ENCODE data around the gene SMARCC2.
A peak's percentile ranks its signal among the peaks of the same experiment; 100 is the strongest.

The SMARCC2 gene

DNA sequence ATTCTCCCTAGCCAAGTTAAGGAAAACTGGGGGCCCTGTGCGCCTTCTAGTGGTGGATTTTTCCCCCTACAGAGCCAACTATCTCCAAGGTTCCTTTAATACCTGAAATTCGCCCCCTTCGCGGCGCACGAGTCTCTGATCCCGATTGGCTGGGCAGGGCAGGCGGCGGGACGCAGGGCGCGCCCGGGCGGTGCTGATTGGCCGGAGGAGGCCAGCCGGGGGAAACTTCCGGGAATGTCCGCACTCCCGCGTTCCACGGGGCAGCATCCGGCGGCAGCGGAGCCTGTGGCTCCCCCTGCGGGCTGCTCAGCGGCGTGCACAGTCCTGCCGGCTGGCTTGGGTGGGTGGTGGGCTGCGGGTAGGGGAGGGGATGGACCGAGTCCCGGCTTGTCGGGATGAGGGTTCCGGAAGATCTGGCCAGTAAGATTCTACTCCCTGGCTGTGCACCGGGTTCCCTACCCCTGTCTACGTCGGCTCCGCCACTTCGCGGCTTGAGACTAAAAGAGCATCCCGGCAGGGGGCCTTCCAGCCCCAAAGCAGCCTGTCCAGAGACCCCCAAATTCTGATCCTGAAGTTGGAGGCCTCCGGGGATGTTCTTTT is 34.9 kb upstream of the SMARCC2 start, which contains the start of gene NABP2:
NABP2 (plus strand) TSS at position 241 of the 600 bp plus-strand sequence. CDS start 515 bp downstream, outside the sequence.
- H3K27ac ChIP-seq (ENCODE audit: low read length): peak within 1 kb of the TSS; percentile 80

GRCh38 chr12:56223571-56224101 is 34.4 kb upstream of the SMARCC2 start:
- Histone ChIP-seq H3K27ac (ENCODE audit: low read length) (peak overlapping the region; percentile 79), H3K4me3 (ENCODE audit: low read depth in 1 of 2, low read length in 2 of 2) (peak overlapping the region; percentile 59 to 81), H3K9me3 (ENCODE audit: control insufficient read depth in 1 of 2, low read length in 2 of 2) (no peaks in the 10 kb centered on the region), H3K36me3 (ENCODE audit: control insufficient read depth in 1 of 2, insufficient read depth in 2 of 2, low read length in 2 of 2) (peaks cover 4 to 14% of the 10 kb centered on the region in 2 donors), H3K27me3 (ENCODE audit: low read depth, low read length) (no peaks in the 10 kb centered on the region), H3K4me1 (ENCODE audit: control insufficient read depth in 1 of 2, insufficient read depth in 2 of 2, low read length in 2 of 2) (peaks cover 4 to 33% of the 10 kb centered on the region in 2 donors)

More for the DNA sequence above, 34.9 kb upstream of the SMARCC2 start, which contains the start of gene NABP2:
- Histone ChIP-seq H3K9me3 (ENCODE audit: control insufficient read depth in 1 of 2, low read length in 2 of 2) (no peaks in the 10 kb centered on the region), H3K4me1 (ENCODE audit: control insufficient read depth in 1 of 2, insufficient read depth in 2 of 2, low read length in 2 of 2) (peaks cover 4 to 33% of the 10 kb centered on the region in 2 donors), H3K4me3 (ENCODE audit: low read depth in 1 of 2, low read length in 2 of 2) (peak within 1 kb of the TSS; percentile 81 to 84), H3K27me3 (ENCODE audit: low read depth, low read length) (no peaks in the 10 kb centered on the region), H3K36me3 (ENCODE audit: control insufficient read depth in 1 of 2, insufficient read depth in 2 of 2, low read length in 2 of 2) (peaks cover 4 to 17% of the 10 kb centered on the region in 2 donors)

DNA sequence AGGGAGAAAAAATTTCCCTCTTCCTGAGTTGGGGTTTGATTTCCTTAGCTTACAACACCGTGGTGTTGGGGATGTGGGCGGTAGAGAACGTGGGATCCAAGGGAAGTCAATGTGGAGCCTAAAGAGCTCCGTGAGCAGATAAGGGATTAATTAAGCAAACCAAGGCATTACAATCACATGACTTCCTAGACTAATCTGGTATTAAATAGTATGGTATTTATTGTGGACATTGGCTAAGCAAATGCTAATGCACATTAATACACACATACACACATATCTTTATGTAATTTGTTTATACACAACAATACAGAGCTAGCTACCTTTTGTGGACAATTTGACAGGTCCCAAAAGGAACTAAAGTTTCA is 33.2 kb upstream of the SMARCC2 start:
- Histone ChIP-seq H3K36me3 (ENCODE audit: control insufficient read depth in 1 of 2, insufficient read depth in 2 of 2, low read length in 2 of 2) (peaks cover 4 to 14% of the 10 kb centered on the region in 2 donors), H3K27me3 (ENCODE audit: low read depth, low read length) (no peaks in the 10 kb centered on the region), H3K4me3 (ENCODE audit: low read depth in 1 of 2, low read length in 2 of 2) (peak overlapping the region; percentile 83 to 93), H3K27ac (ENCODE audit: low read length) (peak overlapping the region; percentile 99), H3K9me3 (ENCODE audit: control insufficient read depth in 1 of 2, low read length in 2 of 2) (no peaks in the 10 kb centered on the region), H3K4me1 (ENCODE audit: control insufficient read depth in 1 of 2, insufficient read depth in 2 of 2, low read length in 2 of 2) (peaks cover 4 to 33% of the 10 kb centered on the region in 2 donors)

GRCh38 chr12:56221757-56222530 is 32.7 kb upstream of the SMARCC2 start, which contains the start of gene RNF41:
Gene RNF41, minus strand, starts transcription at chr12:56221922. Its CDS starts 7,875 bp downstream, at chr12:56214047.
- Histone ChIP-seq H3K4me1 (ENCODE audit: control insufficient read depth in 1 of 2, insufficient read depth in 2 of 2, low read length in 2 of 2) (peaks cover 4 to 33% of the 10 kb centered on the region in 2 donors), H3K36me3 (ENCODE audit: control insufficient read depth in 1 of 2, insufficient read depth in 2 of 2, low read length in 2 of 2) (peaks cover 4 to 10% of the 10 kb centered on the region in 2 donors), H3K9me3 (ENCODE audit: control insufficient read depth in 1 of 2, low read length in 2 of 2) (no peaks in the 10 kb centered on the region), H3K27me3 (ENCODE audit: low read depth, low read length) (no peaks in the 10 kb centered on the region), H3K27ac (ENCODE audit: low read length) (peak within 1 kb of the TSS; percentile 99), H3K4me3 (ENCODE audit: low read depth in 1 of 2, low read length in 2 of 2) (peak within 1 kb of the TSS; percentile 83 to 93)

DNA sequence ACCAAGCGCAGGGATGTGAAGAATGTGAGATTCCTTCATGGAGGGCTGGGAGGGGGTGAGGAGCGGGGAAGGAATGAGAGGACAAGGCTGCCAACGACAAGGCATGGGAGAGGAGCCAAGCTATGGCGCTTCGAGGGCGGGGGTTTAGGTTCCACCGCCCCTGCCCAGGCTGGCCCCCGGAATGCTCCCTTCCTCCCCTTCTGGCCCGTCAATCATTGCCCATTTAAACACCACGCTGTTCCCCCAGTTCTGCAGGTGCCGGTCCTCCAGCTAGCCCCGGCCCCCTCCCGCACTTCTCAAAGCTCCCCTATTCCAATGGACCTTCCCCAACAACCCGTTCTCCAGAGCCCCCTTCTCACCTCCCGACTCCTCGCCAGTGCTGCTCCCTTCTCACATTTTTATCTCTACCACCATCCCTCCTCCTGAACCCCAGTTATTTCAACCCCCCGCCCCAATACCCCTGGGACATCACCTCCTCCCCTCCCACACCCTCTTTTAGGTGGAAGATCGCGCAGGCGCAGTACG is 32.0 kb upstream of the SMARCC2 start:
- no peaks in the 10 kb centered on the region for H3K9me3 ChIP-seq (ENCODE audit: control insufficient read depth in 1 of 2, low read length in 2 of 2)
- peaks cover 4 to 33% of the 10 kb centered on the region in 2 donors for H3K4me1 ChIP-seq (ENCODE audit: control insufficient read depth in 1 of 2, insufficient read depth in 2 of 2, low read length in 2 of 2)
- peaks cover 7 to 15% of the 10 kb centered on the region in 2 donors for H3K36me3 ChIP-seq (ENCODE audit: control insufficient read depth in 1 of 2, insufficient read depth in 2 of 2, low read length in 2 of 2)
- no peaks in the 10 kb centered on the region for H3K27me3 ChIP-seq (ENCODE audit: low read depth, low read length)
- H3K27ac ChIP-seq (ENCODE audit: low read length): peak overlapping the region; percentile 99
- peak overlapping the region; percentile 83 to 93 for H3K4me3 ChIP-seq (ENCODE audit: low read depth in 1 of 2, low read length in 2 of 2)

DNA sequence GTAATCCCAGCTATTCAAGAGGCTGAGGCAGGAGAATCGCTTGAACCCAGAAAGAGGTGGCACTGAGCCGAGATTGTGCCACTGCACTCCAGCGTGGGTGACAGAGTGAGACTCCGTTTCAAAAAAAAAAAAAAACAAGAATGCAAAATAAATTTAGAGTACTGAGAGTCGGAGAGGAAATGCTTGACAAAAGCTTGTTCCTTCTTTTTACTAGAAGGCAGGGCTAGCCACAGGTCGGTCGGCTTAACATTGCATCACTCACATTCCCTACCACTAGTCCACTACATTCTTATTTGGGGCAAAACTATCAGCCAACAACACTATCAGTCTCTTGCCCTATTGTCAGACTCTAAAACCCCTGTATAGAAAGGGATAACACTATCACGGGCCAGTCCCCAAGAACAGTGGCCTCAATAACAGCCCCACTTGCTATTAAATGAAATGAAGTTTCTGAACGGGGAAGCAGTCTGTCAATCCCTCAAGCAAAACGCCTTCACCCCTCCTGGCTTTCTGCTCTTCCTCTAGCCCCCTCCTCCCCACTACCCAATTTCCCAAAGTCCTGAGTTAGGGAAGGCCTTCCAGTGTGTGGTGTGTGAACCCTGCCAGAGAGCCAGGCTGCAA is 31.4 kb upstream of the SMARCC2 start:
- H3K4me3 ChIP-seq (ENCODE audit: low read depth in 1 of 2, low read length in 2 of 2): peak overlapping the region; percentile 83 to 93
- no peaks in the 10 kb centered on the region for H3K27me3 ChIP-seq (ENCODE audit: low read depth, low read length)
- no peaks in the 10 kb centered on the region for H3K9me3 ChIP-seq (ENCODE audit: control insufficient read depth in 1 of 2, low read length in 2 of 2)
- H3K4me1 ChIP-seq (ENCODE audit: control insufficient read depth in 1 of 2, insufficient read depth in 2 of 2, low read length in 2 of 2): peaks cover 4 to 33% of the 10 kb centered on the region in 2 donors
- peaks cover 4 to 17% of the 10 kb centered on the region in 2 donors for H3K36me3 ChIP-seq (ENCODE audit: control insufficient read depth in 1 of 2, insufficient read depth in 2 of 2, low read length in 2 of 2)
- H3K27ac ChIP-seq (ENCODE audit: low read length): peak overlapping the region; percentile 99

GRCh38 chr12:56219840-56220239 is 30.6 kb upstream of the SMARCC2 start:
- Histone ChIP-seq H3K4me1 (ENCODE audit: control insufficient read depth in 1 of 2, insufficient read depth in 2 of 2, low read length in 2 of 2) (peaks cover 4 to 29% of the 10 kb centered on the region in 2 donors), H3K27ac (ENCODE audit: low read length) (no peak overlapping the region), H3K4me3 (ENCODE audit: low read depth in 1 of 2, low read length in 2 of 2) (no peak overlapping the region)

DNA sequence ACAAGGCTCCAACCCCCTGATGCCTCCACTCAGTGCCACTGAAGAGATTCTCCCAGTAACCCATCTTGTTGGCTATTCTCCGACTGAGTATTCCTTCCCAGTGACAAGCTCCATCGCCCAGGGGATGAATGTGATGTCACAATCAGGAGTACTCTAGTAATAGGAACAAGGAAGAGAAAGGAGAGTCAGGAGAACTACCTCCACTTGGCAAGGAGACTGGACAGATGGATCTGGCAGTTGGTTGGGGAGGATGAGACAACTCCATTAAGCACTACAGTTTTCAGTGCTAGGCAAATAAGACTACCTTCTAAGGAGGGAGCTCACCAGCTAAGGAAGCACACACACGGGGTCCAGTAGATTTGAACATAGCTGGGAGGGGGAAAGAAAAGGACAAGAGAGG is 27.2 kb upstream of the SMARCC2 start:
- H3K27ac ChIP-seq (ENCODE audit: low read length): no peak overlapping the region
- H3K4me1 ChIP-seq (ENCODE audit: control insufficient read depth in 1 of 2, insufficient read depth in 2 of 2, low read length in 2 of 2): peaks cover 0 to 12% of the 10 kb centered on the region in 2 donors
- H3K27me3 ChIP-seq (ENCODE audit: low read depth, low read length): no peaks in the 10 kb centered on the region
- no peak overlapping the region for H3K4me3 ChIP-seq (ENCODE audit: low read depth in 1 of 2, low read length in 2 of 2)
- peaks cover 34 to 56% of the 10 kb centered on the region in 2 donors for H3K36me3 ChIP-seq (ENCODE audit: control insufficient read depth in 1 of 2, insufficient read depth in 2 of 2, low read length in 2 of 2)
- H3K9me3 ChIP-seq (ENCODE audit: control insufficient read depth in 1 of 2, low read length in 2 of 2): no peaks in the 10 kb centered on the region

More at GRCh38 chr12:56219840-56220239, 30.6 kb upstream of the SMARCC2 start:
- peaks cover 9 to 26% of the 10 kb centered on the region in 2 donors for H3K36me3 ChIP-seq (ENCODE audit: control insufficient read depth in 1 of 2, insufficient read depth in 2 of 2, low read length in 2 of 2)
- H3K9me3 ChIP-seq (ENCODE audit: control insufficient read depth in 1 of 2, low read length in 2 of 2): no peaks in the 10 kb centered on the region
- no peaks in the 10 kb centered on the region for H3K27me3 ChIP-seq (ENCODE audit: low read depth, low read length)

DNA sequence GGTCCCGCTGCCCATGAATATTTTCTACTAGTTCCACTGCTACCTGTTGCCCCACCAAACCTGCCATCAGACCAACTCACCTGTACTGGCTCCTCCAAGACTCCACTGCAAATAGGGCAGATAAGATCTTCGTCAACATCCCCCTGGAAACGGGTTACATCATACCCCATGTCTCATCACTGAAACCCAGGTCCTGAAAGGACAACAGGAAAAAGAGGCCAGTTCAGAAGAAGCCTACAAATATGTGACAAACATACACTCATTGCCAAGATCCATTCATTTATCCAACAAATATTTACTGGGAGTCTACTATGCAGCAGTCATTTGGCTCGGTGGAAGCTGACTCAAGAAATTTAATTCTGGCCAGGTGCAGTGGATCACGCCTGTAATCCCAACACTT is 24.6 kb upstream of the SMARCC2 start:
- H3K27ac ChIP-seq (ENCODE audit: low read length): no peak overlapping the region
- peaks cover 46 to 67% of the 10 kb centered on the region in 2 donors for H3K36me3 ChIP-seq (ENCODE audit: control insufficient read depth in 1 of 2, insufficient read depth in 2 of 2, low read length in 2 of 2)
- no peak overlapping the region for H3K4me3 ChIP-seq (ENCODE audit: low read depth in 1 of 2, low read length in 2 of 2)
- no peaks in the 10 kb centered on the region for H3K9me3 ChIP-seq (ENCODE audit: control insufficient read depth in 1 of 2, low read length in 2 of 2)
- H3K27me3 ChIP-seq (ENCODE audit: low read depth, low read length): no peaks in the 10 kb centered on the region
- H3K4me1 ChIP-seq (ENCODE audit: control insufficient read depth in 1 of 2, insufficient read depth in 2 of 2, low read length in 2 of 2): no peaks in the 10 kb centered on the region

DNA sequence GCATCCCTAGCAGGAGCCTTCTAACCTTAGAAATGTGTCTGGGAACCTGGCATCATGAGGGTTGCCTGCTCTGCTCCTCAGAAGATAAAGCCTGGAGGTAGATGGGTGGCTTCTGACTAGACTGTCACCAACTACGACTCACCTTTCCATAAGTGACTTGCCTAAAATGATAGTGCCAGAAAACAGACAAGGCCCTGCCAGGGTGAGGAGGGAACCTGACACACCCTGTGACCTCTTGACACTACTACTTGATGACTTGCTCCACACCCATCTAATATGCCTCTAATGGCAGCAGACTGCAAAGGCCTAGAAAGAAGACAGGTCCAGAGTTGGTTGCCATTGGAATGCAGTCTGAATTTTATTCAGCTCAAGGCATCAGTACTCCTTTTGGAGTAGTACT is 23.1 kb upstream of the SMARCC2 start:
- Histone ChIP-seq H3K36me3 (ENCODE audit: control insufficient read depth in 1 of 2, insufficient read depth in 2 of 2, low read length in 2 of 2) (peaks cover 54 to 78% of the 10 kb centered on the region in 2 donors), H3K4me3 (ENCODE audit: low read depth in 1 of 2, low read length in 2 of 2) (no peak overlapping the region), H3K27me3 (ENCODE audit: low read depth, low read length) (no peaks in the 10 kb centered on the region), H3K9me3 (ENCODE audit: control insufficient read depth in 1 of 2, low read length in 2 of 2) (no peaks in the 10 kb centered on the region), H3K4me1 (ENCODE audit: control insufficient read depth in 1 of 2, insufficient read depth in 2 of 2, low read length in 2 of 2) (no peaks in the 10 kb centered on the region), H3K27ac (ENCODE audit: low read length) (no peak overlapping the region)

All from muscle layer of duodenum (tissue), 2 donors.